Middle frontal gyrus (tissue), 1 donor: Measurements from ENCODE around the gene CEP95.
A peak's percentile ranks its signal among the peaks of the same experiment; 100 is the strongest.

Experiments used
- DNase-seq: peaks from one replicate; pipeline ENCODE4 v3.0.0-alpha.2; 2015; ENCODE audit warnings: low spot score; ENCODE audit errors: extremely low spot score

The CEP95 gene

DNA sequence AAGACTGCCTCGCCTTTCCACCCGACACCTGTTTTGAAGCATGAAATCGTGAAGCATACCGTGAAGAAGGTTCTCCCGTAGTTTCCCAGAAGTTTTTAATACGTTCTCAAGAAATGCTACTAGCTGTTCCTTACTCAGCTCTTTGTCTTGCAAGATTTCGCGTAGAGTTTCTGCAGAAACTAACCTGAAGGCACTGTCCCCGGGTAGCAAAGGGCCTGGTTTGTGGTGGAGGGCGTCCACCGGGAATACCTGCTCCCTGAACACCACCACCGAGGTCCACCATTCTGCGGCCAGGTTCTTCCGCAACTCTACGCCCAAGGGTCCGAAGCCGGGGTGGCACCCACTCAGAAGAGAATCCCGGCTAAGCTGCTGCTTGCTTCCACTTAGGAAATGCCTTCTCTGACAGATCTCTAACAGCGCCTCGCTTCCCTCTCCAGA lies 10.4 kb upstream of the CEP95 start:
- DNase-seq: no peak

DNA sequence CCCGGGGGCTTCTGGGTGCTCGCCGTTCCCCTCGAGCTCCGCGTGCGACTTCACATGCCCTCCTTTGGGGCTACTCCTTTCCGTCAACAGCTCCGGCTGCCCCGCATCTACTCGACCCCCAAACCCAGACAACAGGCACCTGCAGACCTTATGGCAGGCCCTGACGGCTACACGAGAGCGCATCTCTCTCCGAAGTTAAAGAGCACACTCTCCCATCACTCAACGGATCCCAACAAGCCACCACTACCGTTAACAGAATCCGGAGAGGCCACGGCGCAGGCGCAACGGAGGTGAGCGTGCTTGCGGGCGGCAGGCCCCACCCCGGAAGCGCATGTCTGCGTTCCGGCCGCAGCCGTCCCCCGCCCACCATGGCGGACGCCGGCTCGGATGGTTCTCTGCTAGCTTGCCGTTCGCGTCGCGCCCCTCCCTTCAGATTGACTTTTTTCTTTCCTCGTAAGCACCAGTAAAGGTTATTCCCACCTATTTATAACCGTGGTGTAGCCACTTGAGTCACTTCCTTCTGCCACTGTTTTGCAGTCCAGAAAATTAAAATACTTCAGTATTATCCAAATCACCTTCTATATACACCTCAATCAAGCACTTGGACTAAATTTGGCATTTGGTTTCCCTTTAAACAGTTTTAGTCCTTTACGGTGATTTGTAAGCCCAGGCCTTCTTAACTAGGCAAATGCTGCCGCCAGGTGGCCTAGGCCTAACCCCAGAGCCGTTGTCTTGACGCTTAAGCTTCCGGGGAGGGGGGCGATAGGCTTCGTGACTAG lies 9.8 kb upstream of the CEP95 start, which contains the start of gene POLG2:
Gene POLG2, minus strand, starts transcription at position 269 of the 779 bp plus-strand sequence. Its CDS starts 86 bp downstream, at position 183.
- peak; percentile 84 for DNase-seq

DNA sequence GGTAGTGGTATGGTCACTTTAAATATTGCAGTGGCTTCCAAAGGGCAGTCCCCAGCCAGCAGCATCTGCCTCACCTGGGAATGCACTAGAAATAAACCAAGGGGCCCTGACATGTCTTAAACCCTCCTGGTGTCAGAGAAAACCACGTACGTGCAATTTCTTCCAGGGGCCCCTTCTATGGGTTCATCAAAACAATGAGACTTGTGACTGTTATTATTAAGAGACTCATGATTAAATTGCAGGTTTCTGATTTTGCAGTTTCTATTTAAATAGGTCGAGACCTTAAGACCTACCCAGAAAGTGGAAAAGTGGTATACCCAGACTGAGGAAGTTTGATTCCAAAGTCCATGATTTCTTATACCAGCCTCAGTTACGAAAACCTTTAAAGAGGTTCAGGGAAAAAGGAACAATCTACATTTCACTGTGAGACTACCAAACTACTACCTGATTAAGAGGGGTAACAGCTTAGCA lies 9.2 kb upstream of the CEP95 start:
- no peak for DNase-seq

DNA sequence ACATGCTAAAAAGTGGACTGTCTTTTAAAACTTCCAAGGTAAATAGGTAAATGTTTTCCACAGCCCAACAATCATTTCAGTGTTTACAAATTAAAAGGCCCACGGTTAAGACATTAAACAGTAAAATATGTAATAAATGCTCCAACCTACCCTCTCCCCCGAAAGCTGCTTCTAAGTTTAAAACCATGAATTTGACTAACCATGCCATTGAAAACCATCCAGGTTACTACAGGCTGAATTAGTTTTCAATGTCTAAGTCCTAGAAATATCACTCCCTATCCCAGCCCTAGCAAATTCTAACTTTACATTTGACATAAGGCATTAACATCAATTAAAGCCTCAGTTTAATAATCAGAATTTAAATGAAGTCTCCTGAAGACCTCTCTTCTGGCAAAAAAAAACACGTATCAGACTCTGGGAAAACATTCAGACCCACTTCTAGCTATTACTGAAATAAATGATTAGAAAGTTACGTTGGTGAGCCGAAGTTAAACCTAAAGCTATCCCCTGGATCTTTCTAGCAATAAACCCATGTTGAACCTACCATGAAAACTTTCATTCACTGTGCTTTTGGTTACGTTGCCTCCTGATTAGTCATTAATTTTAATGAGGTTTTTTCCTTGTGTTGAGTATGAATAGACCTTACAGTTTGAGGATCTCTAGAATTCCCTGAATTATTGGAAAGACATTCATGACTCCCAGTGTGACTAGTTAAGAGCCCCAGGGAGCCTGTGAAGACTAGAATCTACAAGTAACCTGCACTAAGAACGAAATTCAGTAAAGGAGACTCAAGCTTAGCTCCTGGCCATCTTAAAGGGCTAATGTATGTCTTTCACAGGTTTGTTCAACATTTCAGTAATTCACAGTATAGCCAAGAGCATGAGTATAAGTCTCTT lies 8.2 kb upstream of the CEP95 start:
- no peak for DNase-seq

DNA sequence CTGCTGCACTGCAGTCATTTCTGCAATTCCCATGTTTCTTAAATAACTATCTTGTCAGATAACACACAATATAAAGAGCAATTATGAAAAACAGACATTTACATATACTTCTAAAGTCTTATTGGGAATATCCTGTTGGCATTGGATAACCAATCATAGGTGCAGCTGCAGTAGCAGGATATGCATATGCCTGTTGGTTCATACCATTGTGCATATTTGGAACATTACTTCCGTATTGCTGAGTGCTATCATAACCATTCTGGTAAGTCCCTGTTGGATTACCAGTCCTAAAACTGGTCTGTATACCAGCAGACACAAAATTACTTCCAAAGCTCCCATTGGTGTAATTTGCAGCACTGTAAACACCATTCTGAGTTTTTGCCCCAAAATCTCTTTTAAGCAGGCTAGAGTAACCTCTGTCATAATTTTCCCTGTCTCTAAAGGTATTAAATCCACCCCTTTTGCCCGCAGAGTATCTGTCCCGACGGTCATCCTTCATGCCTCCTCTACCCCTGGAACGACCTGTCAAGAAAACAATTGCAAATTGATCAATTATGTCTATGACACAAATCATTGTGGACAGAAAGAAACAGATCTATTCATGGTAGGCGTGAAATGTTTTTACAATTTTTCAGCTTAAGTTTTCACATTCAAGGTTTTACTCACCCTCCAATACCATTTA lies 6.8 kb upstream of the CEP95 start:
- no peak for DNase-seq

DNA sequence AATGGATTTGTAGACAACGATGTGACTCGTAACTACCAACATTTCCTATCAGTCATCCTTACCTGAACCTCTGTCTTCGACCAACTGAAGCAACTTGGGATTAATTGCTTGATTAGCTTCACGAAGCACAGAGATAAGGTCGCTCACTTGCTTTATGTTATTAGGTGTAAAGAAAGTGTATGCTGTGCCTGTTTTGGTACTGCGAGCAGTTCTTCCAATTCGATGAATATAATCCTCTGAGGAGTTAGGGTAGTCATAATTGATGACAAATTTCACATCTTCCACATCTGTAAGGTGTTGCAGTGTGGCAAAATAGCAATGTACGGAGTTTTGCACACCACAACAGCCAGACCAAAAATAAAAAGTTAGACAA lies 6.3 kb upstream of the CEP95 start:
- no peak for DNase-seq

DNA sequence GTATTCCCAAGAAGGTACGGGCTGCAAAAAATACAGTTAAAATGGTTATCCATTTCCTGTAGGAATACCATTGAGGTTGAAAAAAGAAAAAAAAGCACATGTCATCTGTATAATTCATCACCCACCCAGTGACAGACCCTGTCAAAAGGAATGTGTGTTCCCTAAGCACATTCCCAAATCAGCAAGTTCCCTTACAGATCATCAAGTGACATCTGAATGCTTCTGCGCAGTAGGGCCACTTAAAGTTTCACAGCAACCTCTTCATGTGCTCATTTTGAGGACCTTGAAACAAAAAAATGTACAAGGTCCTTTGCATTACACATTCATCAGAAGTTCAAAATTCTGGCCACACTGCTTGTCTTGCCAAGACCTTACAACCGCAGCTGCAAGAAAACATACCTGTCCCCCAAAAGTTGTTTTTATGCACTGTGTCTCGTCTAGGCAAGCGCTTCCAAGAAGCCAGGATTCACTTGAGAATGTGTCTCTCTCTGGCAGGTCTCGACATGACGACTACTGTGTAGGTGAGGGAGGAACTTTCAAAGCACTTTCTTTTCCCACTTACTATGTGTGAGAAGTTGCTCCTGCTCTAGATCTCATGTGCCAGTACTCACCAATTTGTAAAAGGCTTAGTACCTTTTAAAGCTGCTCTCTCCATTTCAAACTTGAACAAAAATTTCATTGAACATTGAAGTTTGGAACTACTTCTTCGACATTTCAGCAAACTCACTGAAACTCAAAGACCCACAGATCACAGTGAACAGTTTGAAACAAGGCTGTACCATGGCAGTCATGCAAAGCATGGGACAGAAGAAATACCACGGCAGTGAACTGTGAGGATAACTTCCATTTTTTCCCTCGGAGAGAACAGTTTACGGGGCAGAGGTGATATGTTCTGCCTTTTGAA lies 5.7 kb upstream of the CEP95 start:
- no peak for DNase-seq

DNA sequence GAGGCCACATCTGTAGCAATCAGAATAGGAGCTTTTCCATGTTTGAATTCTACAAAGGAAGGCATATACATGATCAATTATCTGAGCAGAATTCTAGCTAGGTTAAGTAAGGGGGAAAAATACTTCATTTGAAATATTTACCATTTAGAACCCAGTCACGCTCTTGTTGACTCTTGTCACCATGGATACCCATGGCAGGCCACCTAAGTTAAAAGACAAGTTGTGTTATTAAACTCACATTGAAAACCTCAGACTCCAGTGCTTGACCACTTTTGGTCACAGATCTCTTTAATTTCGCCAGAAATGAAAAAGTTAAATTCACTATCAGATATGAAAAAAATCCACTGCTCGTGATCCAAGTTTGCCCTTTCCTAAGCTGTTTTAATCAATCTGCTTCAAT lies 4.8 kb upstream of the CEP95 start:
- no peak for DNase-seq

DNA sequence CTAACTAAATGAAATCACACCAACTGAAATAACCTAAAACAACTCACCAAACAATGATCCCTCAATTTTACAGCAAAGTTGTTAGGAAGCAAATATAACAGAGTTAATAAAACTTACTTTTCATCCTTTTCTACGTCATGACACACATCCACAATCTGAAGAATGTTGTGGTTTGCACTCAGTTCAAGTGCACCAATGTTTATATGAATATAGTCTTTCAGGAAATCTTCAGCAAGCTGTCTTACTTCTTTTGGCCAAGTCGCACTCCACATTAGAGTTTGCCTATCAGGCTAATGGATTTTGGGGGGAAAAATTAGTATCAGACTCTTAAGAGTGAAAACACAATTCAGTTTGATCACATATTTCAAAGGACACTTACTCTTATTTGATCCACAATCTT lies 4.0 kb upstream of the CEP95 start:
- no peak for DNase-seq

DNA sequence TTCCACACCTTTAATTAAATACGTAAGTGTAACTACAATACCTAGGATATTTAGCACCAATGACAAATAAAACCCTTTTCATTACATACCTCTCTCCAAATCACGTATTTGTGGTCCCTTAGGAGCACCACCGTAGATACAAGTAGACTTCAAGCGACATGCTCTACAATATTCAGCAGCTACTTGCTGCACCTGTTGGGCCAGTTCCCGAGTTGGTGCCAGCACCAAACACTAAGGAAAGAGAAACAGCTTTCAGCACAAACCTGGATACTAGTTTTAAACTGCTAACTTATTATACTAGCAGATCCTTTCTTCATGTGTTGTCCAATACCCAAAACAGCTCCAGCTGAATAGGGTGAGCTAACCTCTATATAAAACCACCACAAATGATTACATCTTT lies 3.4 kb upstream of the CEP95 start:
- DNase-seq: no peak

DNA sequence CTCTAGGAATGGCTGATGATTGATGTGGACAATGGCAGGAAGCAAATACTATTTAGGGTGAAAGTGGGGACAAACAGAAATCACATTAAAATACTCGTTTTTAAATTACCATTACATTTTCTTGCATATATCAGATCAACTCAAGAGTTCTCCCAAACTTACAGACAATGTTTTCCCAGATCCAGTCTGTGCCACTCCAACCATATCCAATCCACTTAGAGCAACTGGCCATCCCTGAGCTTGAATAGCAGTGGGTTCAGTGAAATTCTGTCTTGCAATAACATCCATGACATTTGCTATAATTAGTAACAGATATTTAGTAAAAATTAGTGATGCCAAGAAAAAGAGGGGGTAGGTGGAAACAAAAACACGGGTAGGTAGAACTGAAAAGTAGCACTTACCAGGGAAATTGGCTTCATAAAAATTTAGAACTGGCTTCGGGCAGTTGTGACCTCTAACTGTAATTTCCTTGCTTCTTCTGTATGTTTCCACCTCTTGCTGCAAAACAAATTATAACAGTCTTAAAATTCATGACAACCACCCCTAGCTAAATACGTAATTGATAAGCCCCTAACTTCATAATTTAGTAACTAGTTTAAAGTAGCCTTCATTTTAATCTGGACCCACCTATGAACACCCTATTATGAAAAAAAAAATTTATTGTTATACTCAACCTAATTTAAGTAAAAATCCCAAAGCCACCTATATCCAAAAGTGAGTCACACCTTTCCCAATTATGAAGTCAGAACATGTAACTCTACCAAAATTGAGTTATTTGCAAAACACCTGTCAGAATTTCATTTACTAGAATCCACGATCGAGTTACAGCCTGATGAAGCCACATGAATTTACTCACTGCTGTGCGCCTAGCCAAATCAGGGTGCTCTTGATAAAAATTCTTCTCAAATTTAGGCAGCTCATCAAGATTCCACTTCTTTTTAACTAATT lies 2.7 kb upstream of the CEP95 start:
- DNase-seq: no peak

DNA sequence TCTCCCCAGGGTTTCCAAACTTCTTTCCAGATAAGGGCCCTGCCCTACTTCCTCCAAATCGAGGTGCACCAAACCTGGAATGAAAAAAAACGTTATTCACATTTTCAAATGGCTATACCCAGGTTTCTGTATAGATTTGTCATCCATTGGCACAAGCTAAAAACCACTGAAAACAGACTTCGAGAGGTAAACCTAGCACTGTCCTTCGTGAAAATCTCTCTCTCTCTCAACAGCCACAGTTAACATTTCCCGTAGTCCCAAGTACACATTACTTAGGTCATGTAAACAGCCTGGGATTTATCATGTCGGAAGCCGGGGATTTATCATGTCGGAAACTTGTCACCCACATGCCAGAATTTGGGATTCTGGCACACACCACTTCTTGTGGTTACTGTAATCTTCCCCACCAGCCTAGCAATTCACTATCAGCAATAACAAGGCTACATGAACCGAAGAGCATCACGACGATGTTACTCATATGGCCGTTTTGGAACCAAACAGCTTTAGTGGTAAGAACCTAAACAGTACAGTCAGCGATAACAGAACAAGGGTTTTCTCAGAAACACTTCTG lies 1.9 kb upstream of the CEP95 start:
- no peak for DNase-seq

DNA sequence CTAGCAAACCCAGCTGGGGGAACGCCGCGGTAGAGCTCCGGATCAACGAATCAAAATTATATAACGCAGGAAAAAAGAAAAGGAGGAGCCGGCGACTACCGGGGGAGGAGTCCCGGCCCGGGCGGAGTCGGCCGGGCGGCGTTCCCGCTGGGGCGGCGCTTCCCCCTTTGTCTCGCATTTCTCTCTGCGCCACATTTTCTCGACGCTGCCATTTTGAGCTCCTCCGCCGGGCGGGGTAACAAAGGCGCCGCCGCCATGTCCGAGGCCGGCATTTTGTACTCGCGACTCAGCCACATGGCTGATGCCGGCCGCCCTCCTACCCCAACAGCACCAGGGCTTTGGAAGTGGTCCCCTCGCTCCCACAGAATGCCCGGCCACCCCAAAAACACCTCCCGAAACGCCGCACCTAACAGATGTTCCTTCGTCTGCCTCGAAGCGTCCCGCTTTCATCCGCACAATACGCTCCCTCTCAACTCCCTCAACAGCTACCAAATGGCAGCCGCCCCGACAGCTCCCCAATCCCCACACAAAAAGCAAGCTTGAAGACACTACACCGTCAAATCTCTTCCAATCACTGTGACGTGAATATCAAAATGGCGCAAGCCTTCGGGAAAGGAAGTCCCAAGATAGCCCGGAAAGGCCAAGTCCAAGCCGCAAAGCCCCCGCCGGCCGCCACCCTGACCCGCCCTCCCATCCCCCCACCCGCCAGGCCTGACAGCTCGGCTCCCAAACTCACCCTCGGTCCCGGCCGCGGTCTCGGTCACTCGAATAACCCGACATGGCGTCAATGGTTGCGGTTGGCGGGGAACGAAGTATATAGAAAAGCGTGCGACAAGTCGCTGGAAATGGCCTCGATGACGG lies 1.2 kb upstream of the CEP95 start:
- peak; percentile 83 for DNase-seq

DNA sequence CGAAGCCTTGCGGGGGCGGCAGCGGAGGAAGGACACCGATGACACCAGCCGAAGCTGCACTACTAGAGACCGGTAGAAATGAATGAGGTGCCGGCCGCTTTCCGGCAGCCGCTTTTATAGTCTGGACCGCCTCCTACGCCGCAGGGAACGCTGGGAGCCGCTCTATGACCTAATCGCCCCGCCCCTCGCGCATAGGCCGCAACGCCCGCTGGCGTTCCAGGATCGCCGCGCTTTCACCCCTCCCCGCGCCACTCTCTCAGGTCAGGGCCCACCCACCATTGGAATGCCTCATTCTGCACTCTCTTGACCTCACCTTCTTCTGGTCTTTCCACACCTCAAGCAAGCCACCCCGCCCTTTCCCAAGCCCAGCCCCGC lies 589 bp upstream of the CEP95 start, which contains the start of gene DDX5:
Gene DDX5, minus strand, starts transcription at position 89 of the 375 bp plus-strand sequence. CDS start 170 bp downstream, outside the sequence.
- DNase-seq: peak; percentile 89

DNA sequence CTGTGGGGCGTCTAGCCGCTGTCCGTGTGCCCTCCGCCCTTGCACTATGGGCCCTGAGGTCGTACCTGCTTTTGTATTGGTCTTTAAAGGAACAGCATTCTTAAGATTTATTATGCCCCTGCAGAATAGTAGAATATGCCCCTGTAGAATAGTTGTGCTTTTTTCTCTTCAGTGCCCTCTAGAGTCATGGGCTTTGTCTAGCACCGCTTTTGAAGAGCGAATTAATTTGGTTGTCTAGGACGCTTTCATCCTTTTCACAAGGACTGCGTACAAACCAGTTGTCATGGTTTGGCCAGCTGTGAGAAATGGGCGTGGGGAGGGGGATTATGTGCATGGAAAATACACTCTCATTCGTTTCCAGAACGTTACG lies 621 bp downstream of the CEP95 start:
- peak; percentile 52 for DNase-seq

DNA sequence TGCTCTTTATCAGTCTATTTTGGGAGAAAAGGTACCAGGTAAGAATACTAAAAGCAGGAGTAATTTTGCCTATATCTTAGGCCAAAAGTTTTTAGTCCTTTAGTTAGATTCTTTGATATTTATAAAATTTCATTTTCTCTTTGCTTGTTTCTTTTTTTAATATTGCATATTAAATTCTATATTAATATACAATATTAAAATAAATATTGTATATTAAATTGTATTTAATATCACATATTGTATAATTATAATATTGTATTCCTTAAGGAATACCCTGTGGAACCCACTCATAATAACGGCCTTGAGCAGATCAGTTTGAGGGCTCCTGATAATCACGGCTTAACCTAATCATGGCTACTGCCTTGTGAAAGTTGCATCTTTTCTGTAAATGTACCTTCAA lies 1.9 kb downstream of the CEP95 start:
- DNase-seq: no peak

DNA sequence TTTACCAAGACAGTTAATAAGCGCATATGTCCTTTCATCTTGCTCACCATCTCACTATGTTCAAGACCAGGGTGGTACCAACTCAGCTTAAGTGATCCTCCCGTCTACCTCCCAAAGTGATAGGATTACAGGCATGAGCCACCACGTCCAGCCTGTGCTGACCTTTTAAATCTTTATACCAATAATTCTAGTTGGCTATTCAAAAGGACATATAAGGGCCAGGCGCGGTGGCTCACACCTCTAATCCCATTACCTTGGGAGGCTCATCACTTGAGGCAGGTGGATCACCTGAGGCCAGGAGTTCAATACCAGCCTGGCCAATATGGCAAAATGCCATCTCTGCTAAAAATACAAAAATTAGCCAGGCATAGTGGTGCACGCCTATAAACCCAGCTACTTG lies 2.4 kb downstream of the CEP95 start:
- no peak for DNase-seq

DNA sequence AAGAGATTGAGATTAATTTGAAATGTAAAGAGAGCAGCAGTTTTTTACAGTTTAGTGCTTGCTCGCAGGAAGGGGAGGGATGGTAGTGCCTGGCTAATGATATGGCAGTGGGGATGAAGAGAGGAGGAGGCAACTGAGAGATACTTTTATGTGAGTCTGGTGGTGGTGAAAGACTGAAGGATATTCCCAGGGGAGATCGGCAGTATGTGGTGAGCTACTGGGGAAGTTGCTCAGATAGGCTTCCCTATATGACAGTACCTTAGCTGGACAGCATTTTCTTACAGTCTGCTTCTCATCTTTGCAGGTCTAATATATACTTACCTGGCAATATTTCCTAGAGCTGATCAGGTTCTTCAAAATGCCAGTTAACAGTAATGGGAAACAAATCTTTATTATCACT lies 8.6 kb downstream of the CEP95 start:
- DNase-seq: no peak
